Keratinocyte (primary cell): Measurements from ENCODE around the gene GALNT9.

Experiments used
- CTCF ChIP-seq, 3 experiments: IDR thresholded peaks in 1 of 3; conservative IDR thresholded peaks in 1 of 3; optimal IDR thresholded peaks in 1 of 3; 2 replicates in 2 of 3; 3 replicates in 1 of 3; pipeline versions ENCODE3 to v1.5.1; 2011; ENCODE audit warnings: low read length in 3 of 3, mild to moderate bottlenecking in 3 of 3, moderate library complexity in 2 of 3, control low read depth in 1 of 3, inconsistent platforms in 1 of 3; ENCODE audit not compliant: insufficient read depth in 2 of 3; ENCODE audit errors: extremely low read depth in 1 of 3
- EZH2 ChIP-seq: IDR thresholded peaks from one replicate; pipeline ENCODE4 v1.6.1; 2012; ENCODE audit warnings: inconsistent platforms, mild to moderate bottlenecking, low read length, moderate library complexity

GRCh38 chr12:132272711-132273110, 56.7 kb downstream of the GALNT9 start:
- TF ChIP-seq CTCF (optimal IDR thresholded peaks at IDR 0.05 in 1 of 3, IDR thresholded peaks at IDR 0.05 in 1 of 3, conservative IDR thresholded peaks at IDR 0.05 in 1 of 3; ENCODE audit: extremely low read depth in 1 of 3, insufficient read depth in 2 of 3, low read length in 3 of 3) (no peak), EZH2 (no peak)
